GM12878 (cell line): ENCODE data around the gene EZH2. TPM values are rescaled to one million over a fixed set of nuclear protein-coding genes. Genes with fewer than 3 reads are reported as not detected.
A peak's percentile ranks its signal among the peaks of the same experiment; 100 is the strongest.

ENCODE experiments used
- BACH1 ChIP-seq: fragments of 450-650 bp; IDR thresholded peaks from 2 replicates; pipeline ENCODE4 v1.6.1; 2017; ENCODE audit warnings: mild to moderate bottlenecking, borderline replicate concordance
- BRCA1 ChIP-seq: IDR thresholded peaks from 2 replicates; pipeline ENCODE4 v1.6.1; 2011; ENCODE audit warnings: low read depth, low read length, improper control_type of control experiment
- NR2C1 ChIP-seq: fragments of 450-650 bp; IDR thresholded peaks from 2 replicates; pipeline ENCODE4 v1.6.1; 2017; ENCODE audit warnings: antibody characterized with exemption, mild to moderate bottlenecking, moderate library complexity
- POLR2AphosphoS2 ChIP-seq: IDR thresholded peaks from 2 replicates; pipeline ENCODE4 v1.6.1; 2011; ENCODE audit warnings: low read depth, mild to moderate bottlenecking, low read length, improper control_type of control experiment, moderate library complexity
- RFX5 ChIP-seq: IDR thresholded peaks from 2 replicates; pipeline ENCODE4 v1.6.1; 2011; ENCODE audit warnings: low read depth, low read length, improper control_type of control experiment
- RUNX3 ChIP-seq: IDR thresholded peaks from 2 replicates; pipeline ENCODE4 v1.6.1; 2012; ENCODE audit warnings: low read length, inconsistent platforms
- TBL1XR1 ChIP-seq: IDR thresholded peaks from 2 replicates; pipeline ENCODE4 v1.6.1; 2012; ENCODE audit warnings: low read depth, low read length, improper control_type of control experiment
- TCF3 ChIP-seq: IDR thresholded peaks from 2 replicates; pipeline ENCODE4 v1.6.1; 2012; ENCODE audit warnings: low read depth, mild to moderate bottlenecking, low read length, borderline replicate concordance; ENCODE audit not compliant: insufficient read depth
- YBX1 ChIP-seq: fragments of 450-650 bp; IDR thresholded peaks from 2 replicates; pipeline ENCODE4 v1.6.1; 2016; ENCODE audit warnings: antibody characterized with exemption
- polyA plus RNA-seq, 11 experiments: library from polyadenylated mRNA; depleted of rRNA in 4 of 11; unstranded in 6 of 11; stranded (reverse) in 5 of 11; fragments of >200 nt; fragmentation: Nextera tagmentation in 4 of 11; fragmentation: Illumina TruSeq in 1 of 11; extraction: Ambion mirVana in 4 of 11; extraction: Trizol in 1 of 11; gene quantifications; 1 replicate in 1 of 11; 2 replicates in 10 of 11; pipeline versions ENCODE4 v1.2.1 to v1.2.3, GENCODE V29; 2011 to 2016; ENCODE audit warnings: inconsistent platforms in 2 of 11, missing spikeins in 2 of 11, low read depth in 1 of 11
- total RNA-seq, 4 experiments: library from RNA; depleted of rRNA in 3 of 4; stranded (reverse); fragments of >200 nt in 3 of 4; fragmentation: Illumina TruSeq in 1 of 4; extraction: Trizol in 1 of 4; gene quantifications; 2 replicates each; pipeline versions ENCODE4 v1.2.1 to v1.2.3, GENCODE V29; 2013 to 2021
- TF ChIP-seq, protein P1 (sequence below): fragments of 450-650 bp; IDR thresholded peaks from 2 replicates; pipeline ENCODE4 v1.6.1; 2017; ENCODE audit warnings: mild to moderate bottlenecking, moderate library complexity
- TF ChIP-seq, protein P2 (sequence below): IDR thresholded peaks from 2 replicates; pipeline ENCODE4 v1.6.1; 2012; ENCODE audit warnings: low read depth, low read length, improper control_type of control experiment
- TF ChIP-seq, protein P3 (sequence below): IDR thresholded peaks from 2 replicates; pipeline ENCODE4 v1.6.1; 2012; ENCODE audit warnings: mild to moderate bottlenecking, low read depth, low read length
- TF ChIP-seq, protein P4 (sequence below): IDR thresholded peaks from 2 replicates; pipeline ENCODE4 v1.6.1; 2011; ENCODE audit warnings: borderline replicate concordance, low read depth, mild to moderate bottlenecking, moderate library complexity, mixed read lengths, low read length; ENCODE audit not compliant: insufficient read depth; ENCODE audit errors: extremely low read length
- TF ChIP-seq, protein P5 (sequence below): fragments of 150-350 bp; IDR thresholded peaks from 2 replicates; pipeline ENCODE4 v1.6.1; 2016; ENCODE audit warnings: low read depth, low read length
- TF ChIP-seq, protein P6 (sequence below): IDR thresholded peaks from 2 replicates; pipeline ENCODE4 v1.6.1; 2011; ENCODE audit warnings: low read depth, mild to moderate bottlenecking, low read length, moderate library complexity, borderline replicate concordance; ENCODE audit errors: extremely low read depth

EZH2 gene
- total and polyA plus RNA-seq, 10 of the 15 experiments (the other 5 are each of a cell fraction or from before 2014, with no cell fraction given): 19.4 to 69.6 (median 40.8) TPM

DNA sequence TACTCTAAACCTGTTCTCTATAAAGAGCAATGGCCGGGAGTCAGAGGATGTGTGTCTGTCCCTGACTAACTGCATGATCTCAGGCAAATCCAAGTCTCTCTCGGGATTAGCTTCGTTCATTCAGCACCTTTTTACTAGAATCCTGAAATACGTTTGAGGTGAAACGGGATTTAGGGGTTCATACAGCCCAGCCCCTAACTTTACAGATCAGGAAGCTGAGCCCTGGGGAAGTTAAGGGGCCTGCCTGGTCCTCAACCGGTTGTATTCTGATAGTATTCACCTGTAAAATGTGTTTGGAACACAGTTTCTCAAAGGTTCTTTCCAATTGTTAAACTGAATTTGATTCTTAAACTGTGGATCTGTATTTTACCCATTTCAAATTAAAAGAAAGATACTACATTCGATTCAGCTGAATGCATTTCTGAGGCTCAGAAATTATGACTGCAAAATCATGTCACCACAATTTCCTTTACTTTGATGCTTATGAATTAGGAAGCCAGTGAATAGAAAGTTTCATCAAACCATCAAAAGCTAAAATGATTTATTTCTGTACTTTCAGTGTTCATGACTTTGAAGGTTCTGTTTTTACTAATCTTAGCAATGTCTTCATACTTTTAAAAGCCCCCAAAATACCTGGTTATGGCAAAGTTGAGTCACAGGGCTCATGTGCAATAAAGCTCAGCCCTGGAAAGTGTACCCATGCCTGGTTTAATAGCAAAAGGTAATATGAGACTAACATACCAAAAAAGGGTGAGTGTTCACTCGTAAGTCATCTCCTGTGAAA, 28.9 kb upstream of the EZH2 start (continued):
- TF ChIP-seq, protein P1, sequence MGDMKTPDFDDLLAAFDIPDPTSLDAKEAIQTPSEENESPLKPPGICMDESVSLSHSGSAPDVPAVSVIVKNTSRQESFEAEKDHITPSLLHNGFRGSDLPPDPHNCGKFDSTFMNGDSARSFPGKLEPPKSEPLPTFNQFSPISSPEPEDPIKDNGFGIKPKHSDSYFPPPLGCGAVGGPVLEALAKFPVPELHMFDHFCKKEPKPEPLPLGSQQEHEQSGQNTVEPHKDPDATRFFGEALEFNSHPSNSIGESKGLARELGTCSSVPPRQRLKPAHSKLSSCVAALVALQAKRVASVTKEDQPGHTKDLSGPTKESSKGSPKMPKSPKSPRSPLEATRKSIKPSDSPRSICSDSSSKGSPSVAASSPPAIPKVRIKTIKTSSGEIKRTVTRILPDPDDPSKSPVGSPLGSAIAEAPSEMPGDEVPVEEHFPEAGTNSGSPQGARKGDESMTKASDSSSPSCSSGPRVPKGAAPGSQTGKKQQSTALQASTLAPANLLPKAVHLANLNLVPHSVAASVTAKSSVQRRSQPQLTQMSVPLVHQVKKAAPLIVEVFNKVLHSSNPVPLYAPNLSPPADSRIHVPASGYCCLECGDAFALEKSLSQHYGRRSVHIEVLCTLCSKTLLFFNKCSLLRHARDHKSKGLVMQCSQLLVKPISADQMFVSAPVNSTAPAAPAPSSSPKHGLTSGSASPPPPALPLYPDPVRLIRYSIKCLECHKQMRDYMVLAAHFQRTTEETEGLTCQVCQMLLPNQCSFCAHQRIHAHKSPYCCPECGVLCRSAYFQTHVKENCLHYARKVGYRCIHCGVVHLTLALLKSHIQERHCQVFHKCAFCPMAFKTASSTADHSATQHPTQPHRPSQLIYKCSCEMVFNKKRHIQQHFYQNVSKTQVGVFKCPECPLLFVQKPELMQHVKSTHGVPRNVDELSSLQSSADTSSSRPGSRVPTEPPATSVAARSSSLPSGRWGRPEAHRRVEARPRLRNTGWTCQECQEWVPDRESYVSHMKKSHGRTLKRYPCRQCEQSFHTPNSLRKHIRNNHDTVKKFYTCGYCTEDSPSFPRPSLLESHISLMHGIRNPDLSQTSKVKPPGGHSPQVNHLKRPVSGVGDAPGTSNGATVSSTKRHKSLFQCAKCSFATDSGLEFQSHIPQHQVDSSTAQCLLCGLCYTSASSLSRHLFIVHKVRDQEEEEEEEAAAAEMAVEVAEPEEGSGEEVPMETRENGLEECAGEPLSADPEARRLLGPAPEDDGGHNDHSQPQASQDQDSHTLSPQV: no peak
- TF ChIP-seq BRCA1 (no peak), POLR2AphosphoS2 (no peak), TCF3 (peak; percentile 49; the same call in 1 of the 2 replicates), NR2C1 (no peak), RUNX3 (peak; percentile 98), RFX5 (no peak), BACH1 (no peak), TBL1XR1 (no peak), YBX1 (no peak)
- TF ChIP-seq, protein P2, sequence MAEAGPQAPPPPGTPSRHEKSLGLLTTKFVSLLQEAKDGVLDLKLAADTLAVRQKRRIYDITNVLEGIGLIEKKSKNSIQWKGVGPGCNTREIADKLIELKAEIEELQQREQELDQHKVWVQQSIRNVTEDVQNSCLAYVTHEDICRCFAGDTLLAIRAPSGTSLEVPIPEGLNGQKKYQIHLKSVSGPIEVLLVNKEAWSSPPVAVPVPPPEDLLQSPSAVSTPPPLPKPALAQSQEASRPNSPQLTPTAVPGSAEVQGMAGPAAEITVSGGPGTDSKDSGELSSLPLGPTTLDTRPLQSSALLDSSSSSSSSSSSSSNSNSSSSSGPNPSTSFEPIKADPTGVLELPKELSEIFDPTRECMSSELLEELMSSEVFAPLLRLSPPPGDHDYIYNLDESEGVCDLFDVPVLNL: no peak
- TF ChIP-seq, protein P3, sequence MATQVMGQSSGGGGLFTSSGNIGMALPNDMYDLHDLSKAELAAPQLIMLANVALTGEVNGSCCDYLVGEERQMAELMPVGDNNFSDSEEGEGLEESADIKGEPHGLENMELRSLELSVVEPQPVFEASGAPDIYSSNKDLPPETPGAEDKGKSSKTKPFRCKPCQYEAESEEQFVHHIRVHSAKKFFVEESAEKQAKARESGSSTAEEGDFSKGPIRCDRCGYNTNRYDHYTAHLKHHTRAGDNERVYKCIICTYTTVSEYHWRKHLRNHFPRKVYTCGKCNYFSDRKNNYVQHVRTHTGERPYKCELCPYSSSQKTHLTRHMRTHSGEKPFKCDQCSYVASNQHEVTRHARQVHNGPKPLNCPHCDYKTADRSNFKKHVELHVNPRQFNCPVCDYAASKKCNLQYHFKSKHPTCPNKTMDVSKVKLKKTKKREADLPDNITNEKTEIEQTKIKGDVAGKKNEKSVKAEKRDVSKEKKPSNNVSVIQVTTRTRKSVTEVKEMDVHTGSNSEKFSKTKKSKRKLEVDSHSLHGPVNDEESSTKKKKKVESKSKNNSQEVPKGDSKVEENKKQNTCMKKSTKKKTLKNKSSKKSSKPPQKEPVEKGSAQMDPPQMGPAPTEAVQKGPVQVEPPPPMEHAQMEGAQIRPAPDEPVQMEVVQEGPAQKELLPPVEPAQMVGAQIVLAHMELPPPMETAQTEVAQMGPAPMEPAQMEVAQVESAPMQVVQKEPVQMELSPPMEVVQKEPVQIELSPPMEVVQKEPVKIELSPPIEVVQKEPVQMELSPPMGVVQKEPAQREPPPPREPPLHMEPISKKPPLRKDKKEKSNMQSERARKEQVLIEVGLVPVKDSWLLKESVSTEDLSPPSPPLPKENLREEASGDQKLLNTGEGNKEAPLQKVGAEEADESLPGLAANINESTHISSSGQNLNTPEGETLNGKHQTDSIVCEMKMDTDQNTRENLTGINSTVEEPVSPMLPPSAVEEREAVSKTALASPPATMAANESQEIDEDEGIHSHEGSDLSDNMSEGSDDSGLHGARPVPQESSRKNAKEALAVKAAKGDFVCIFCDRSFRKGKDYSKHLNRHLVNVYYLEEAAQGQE: 0 out of 2 replicates have a peak, but pooled peaks have one; percentile 27
- TF ChIP-seq, protein P4, sequence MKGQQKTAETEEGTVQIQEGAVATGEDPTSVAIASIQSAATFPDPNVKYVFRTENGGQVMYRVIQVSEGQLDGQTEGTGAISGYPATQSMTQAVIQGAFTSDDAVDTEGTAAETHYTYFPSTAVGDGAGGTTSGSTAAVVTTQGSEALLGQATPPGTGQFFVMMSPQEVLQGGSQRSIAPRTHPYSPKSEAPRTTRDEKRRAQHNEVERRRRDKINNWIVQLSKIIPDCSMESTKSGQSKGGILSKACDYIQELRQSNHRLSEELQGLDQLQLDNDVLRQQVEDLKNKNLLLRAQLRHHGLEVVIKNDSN: no peak
- TF ChIP-seq, protein P5, sequence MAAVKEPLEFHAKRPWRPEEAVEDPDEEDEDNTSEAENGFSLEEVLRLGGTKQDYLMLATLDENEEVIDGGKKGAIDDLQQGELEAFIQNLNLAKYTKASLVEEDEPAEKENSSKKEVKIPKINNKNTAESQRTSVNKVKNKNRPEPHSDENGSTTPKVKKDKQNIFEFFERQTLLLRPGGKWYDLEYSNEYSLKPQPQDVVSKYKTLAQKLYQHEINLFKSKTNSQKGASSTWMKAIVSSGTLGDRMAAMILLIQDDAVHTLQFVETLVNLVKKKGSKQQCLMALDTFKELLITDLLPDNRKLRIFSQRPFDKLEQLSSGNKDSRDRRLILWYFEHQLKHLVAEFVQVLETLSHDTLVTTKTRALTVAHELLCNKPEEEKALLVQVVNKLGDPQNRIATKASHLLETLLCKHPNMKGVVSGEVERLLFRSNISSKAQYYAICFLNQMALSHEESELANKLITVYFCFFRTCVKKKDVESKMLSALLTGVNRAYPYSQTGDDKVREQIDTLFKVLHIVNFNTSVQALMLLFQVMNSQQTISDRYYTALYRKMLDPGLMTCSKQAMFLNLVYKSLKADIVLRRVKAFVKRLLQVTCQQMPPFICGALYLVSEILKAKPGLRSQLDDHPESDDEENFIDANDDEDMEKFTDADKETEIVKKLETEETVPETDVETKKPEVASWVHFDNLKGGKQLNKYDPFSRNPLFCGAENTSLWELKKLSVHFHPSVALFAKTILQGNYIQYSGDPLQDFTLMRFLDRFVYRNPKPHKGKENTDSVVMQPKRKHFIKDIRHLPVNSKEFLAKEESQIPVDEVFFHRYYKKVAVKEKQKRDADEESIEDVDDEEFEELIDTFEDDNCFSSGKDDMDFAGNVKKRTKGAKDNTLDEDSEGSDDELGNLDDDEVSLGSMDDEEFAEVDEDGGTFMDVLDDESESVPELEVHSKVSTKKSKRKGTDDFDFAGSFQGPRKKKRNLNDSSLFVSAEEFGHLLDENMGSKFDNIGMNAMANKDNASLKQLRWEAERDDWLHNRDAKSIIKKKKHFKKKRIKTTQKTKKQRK: no peak
- TF ChIP-seq, protein P6, sequence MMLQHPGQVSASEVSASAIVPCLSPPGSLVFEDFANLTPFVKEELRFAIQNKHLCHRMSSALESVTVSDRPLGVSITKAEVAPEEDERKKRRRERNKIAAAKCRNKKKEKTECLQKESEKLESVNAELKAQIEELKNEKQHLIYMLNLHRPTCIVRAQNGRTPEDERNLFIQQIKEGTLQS: no peak
